Naive thymus-derived CD4-positive, alpha-beta T cell (primary cell): ENCODE results near the gene ATG9B. TPM values are rescaled to one million over a fixed set of nuclear protein-coding genes. Genes with fewer than 3 reads are reported as not detected.

Experiments used
- ATAC-seq: fragments of 150-1000 bp; cut with Tn5 transposase; 2 replicates; pipeline ENCODE4 v1.10.0; 2021; ENCODE audit warnings: mild to moderate bottlenecking, moderate library complexity
- CTCF ChIA-PET: fragments of 350-600 bp; sonication (Branson Sonifier 250); formaldehyde crosslinking; loops from one replicate; lab custom pipeline; 2021; ENCODE audit warnings: antibody characterized with exemption; lab: Charles Lee
- POLR2A ChIA-PET: fragments of 350-600 bp; sonication (Branson Sonifier 250); formaldehyde crosslinking; loops from one replicate; lab custom pipeline; 2021; ENCODE audit warnings: antibody characterized with exemption, inconsistent platforms; lab: Charles Lee
- DNase-seq, 9 donors: peaks; one replicate each; pipeline versions ENCODE4 v3.0.0 to v3.0.0-alpha.2; 2020 to 2022; ENCODE audit warnings: mixed read lengths in 1 of 9
- H3K27ac ChIP-seq: one replicate; pipeline ENCODE4 v1.7.0; 2013; ENCODE audit warnings: mild to moderate bottlenecking, low read depth, low read length, moderate library complexity
- H3K27me3 ChIP-seq, 2 donors: one replicate each; pipeline ENCODE4 v1.7.0; 2013; ENCODE audit warnings: low read length in 2 of 2, mild to moderate bottlenecking in 2 of 2, moderate library complexity in 2 of 2; ENCODE audit not compliant: control insufficient read depth in 2 of 2, insufficient read depth in 2 of 2
- H3K36me3 ChIP-seq, 3 experiments: 1 replicate in 2 of 3; 2 replicates in 1 of 3; pipeline ENCODE4 v1.7.0; 2013; ENCODE audit warnings: low read length in 3 of 3, mild to moderate bottlenecking in 3 of 3, moderate library complexity in 1 of 3; ENCODE audit not compliant: insufficient read depth in 3 of 3, control insufficient read depth in 2 of 3
- H3K4me1 ChIP-seq, 2 donors: one replicate each; pipeline ENCODE4 v1.7.0; 2013; ENCODE audit warnings: low read length in 2 of 2, mild to moderate bottlenecking in 2 of 2, moderate library complexity in 1 of 2; ENCODE audit not compliant: control insufficient read depth in 2 of 2, insufficient read depth in 2 of 2
- H3K4me3 ChIP-seq: 2 replicates; pipeline ENCODE4 v1.7.0; 2013; ENCODE audit warnings: mild to moderate bottlenecking, low read length
- H3K9me3 ChIP-seq, 3 experiments: 1 replicate in 2 of 3; 2 replicates in 1 of 3; pipeline ENCODE4 v1.7.0; 2013; ENCODE audit warnings: low read length in 3 of 3; ENCODE audit not compliant: control insufficient read depth in 2 of 3
- H3K27ac Mint-ChIP-seq, 9 donors: one replicate each; pipeline ENCODE4 v1.8.0; 2020 to 2022; ENCODE audit warnings: mixed read lengths in 9 of 9, mild to moderate bottlenecking in 8 of 9, moderate library complexity in 5 of 9, inconsistent platforms in 2 of 9
- H3K27me3 Mint-ChIP-seq, 5 donors: one replicate each; pipeline ENCODE4 v1.8.0; 2021 to 2022; ENCODE audit warnings: mixed read lengths in 5 of 5, mild to moderate bottlenecking in 1 of 5
- H3K36me3 Mint-ChIP-seq, 5 donors: one replicate each; pipeline ENCODE4 v1.8.0; 2020 to 2022; ENCODE audit warnings: mixed read lengths in 5 of 5, mild to moderate bottlenecking in 3 of 5, inconsistent platforms in 1 of 5
- H3K4me1 Mint-ChIP-seq, 7 donors: one replicate each; pipeline ENCODE4 v1.8.0; 2020 to 2022; ENCODE audit warnings: mixed read lengths in 7 of 7, mild to moderate bottlenecking in 3 of 7, inconsistent platforms in 1 of 7
- H3K4me3 Mint-ChIP-seq, 10 donors: one replicate each; pipeline ENCODE4 v1.8.0; 2020 to 2022; ENCODE audit warnings: mild to moderate bottlenecking in 10 of 10, mixed read lengths in 10 of 10, moderate library complexity in 6 of 10, inconsistent platforms in 2 of 10
- H3K9me3 Mint-ChIP-seq, 11 donors: one replicate each; pipeline ENCODE4 v1.8.0; 2020 to 2022; ENCODE audit warnings: mixed read lengths in 11 of 11, mild to moderate bottlenecking in 4 of 11, inconsistent platforms in 1 of 11, moderate library complexity in 1 of 11
- intact Hi-C, 2 donors: fragments of 100-400 bp; cut with micrococcal nuclease; formaldehyde crosslinking; loops; one replicate each; pipeline ENCODE4 v1.15.1; 2023
- polyA plus RNA-seq, 2 donors: library from polyadenylated mRNA; unstranded; fragments of 300-500 nt; fragmentation: Illumina TruSeq; gene quantifications; one replicate each; pipeline ENCODE4 v1.2.3, GENCODE V29; 2021
- total RNA-seq, 6 experiments: library from RNA in 5 of 6; stranded (reverse) in 5 of 6; gene quantifications; 1 replicate in 5 of 6; 2 replicates in 1 of 6; pipeline ENCODE4 v1.2.3 and lab custom pipeline; 2021 to 2026

ATG9B gene
- total and polyA plus RNA-seq, 7 experiments from 2014 or later: 11.3 to 49.4 (median 27.0) TPM

GRCh38 chr7:151068069-151068773 is 43.9 kb upstream of the ATG9B start:
- Mint-ChIP-seq H3K9me3 (no peaks in the 10 kb centered on the region), H3K4me1 (peaks cover 0 to 2% (median 0%) of the 10 kb centered on the region in 7 donors), H3K27ac (peak overlapping the region in 1 of 9 donors; percentile 18), H3K4me3 (no peak overlapping the region), H3K36me3 (peaks cover 0 to 11% (median 8%) of the 10 kb centered on the region in 5 donors), H3K27me3 (no peaks in the 10 kb centered on the region)
- Histone ChIP-seq H3K27ac (no peak overlapping the region), H3K4me1 (no peaks in the 10 kb centered on the region), H3K4me3 (no peak overlapping the region), H3K27me3 (no peaks in the 10 kb centered on the region), H3K9me3 (no peaks in the 10 kb centered on the region), H3K36me3 (peaks cover 0 to 75% (median 0%) of the 10 kb centered on the region in 3 experiments)
- DNase-seq (no peak), ATAC-seq (no peak)
- ChIA-PET CTCF (interaction anchor here (1.3 kb wide), 1 partner anchor 49 kb away, joined by 4 read pairs; no protein-coding TSS in a partner anchor), POLR2A (no interaction called here)
- intact Hi-C loops: no loop called here

DNA sequence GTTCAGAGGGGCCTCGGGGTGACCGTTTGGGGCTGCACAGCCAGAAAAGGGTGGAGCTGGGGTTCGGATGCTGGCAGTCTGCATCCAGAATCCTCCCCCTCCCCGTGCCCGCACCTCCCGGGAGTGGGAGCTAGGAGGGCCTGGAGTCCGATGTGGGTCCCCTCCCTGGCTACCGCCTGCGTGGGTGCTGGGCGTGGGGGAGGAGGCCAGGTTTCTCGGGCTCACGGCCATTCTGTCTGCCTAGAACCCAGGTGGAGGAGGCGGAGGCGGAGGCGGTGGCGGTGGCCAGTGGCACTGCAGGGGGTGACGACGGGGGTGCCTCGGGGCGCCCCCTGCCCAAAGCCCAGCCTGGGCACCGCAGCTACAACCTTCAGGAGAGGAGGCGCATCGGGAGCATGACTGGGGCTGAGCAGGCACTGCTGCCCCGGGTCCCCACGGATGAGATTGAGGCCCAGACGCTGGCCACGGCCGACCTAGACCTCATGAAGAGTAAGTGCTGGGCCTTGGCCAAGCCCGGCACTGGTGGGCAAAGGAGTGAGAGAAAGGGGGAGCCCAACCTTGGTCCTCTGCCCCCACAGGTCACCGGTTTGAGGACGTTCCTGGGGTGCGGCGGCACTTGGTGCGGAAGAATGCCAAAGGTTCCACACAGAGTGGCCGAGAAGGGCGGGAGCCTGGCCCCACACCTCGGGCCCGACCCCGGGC is 42.1 kb upstream of the ATG9B start:
- POLR2A ChIA-PET: interaction anchor here (0.7 kb wide), 1 partner anchor 44 kb away, joined by 3 read pairs; no protein-coding TSS in a partner anchor
- no peak overlapping the region for H3K27ac Mint-ChIP-seq
- peaks cover 4 to 6% (median 4%) of the 10 kb centered on the region in 7 donors for H3K4me1 Mint-ChIP-seq
- Histone ChIP-seq H3K36me3 (peaks cover 0 to 66% (median 0%) of the 10 kb centered on the region in 3 experiments), H3K4me3 (no peak overlapping the region), H3K4me1 (no peaks in the 10 kb centered on the region), H3K27ac (no peak overlapping the region), H3K27me3 (no peaks in the 10 kb centered on the region), H3K9me3 (no peaks in the 10 kb centered on the region)
- H3K36me3 Mint-ChIP-seq: peaks cover 0 to 9% (median 5%) of the 10 kb centered on the region in 5 donors
- H3K9me3 Mint-ChIP-seq: no peaks in the 10 kb centered on the region
- intact Hi-C loops: no loop called here
- no peaks in the 10 kb centered on the region for H3K27me3 Mint-ChIP-seq
- CTCF ChIA-PET: no interaction called here
- DNase-seq: no peak
- no peak for ATAC-seq
- H3K4me3 Mint-ChIP-seq: no peak overlapping the region

DNA sequence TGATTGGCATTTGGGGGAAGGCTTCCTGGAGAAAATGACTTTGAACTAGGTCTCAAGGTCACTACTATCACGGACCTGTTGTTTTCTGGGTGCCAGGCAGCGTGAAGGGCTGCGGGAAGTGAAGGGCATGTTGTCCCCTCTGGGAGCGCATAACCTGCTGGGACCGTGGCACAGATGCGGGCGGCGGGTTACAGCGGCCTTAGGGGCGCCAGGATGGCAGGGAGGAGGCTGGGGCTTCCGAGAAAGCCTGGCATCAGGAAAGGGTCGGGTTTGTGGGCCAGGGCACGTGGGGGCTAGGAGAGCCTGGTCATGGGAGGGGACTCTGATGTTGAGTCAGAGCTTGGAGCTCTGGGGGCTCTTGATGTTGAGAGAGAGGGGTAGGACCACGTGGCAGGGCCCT is 41.2 kb upstream of the ATG9B start:
- Histone ChIP-seq H3K27me3 (no peaks in the 10 kb centered on the region), H3K36me3 (peaks cover 0 to 57% (median 0%) of the 10 kb centered on the region in 3 experiments), H3K27ac (no peak overlapping the region), H3K4me3 (no peak overlapping the region), H3K9me3 (no peaks in the 10 kb centered on the region), H3K4me1 (peaks cover 7 to 8% of the 10 kb centered on the region in 2 donors)
- CTCF ChIA-PET: no interaction called here
- POLR2A ChIA-PET: interaction anchor here (0.7 kb wide), 1 partner anchor 43 kb away, joined by 3 read pairs; no protein-coding TSS in a partner anchor
- peaks cover 0 to 5% (median 5%) of the 10 kb centered on the region in 5 donors for H3K36me3 Mint-ChIP-seq
- ATAC-seq (no peak), DNase-seq (no peak)
- intact Hi-C loops: no loop called here
- H3K9me3 Mint-ChIP-seq: no peaks in the 10 kb centered on the region
- peaks cover 8 to 14% (median 11%) of the 10 kb centered on the region in 7 donors for H3K4me1 Mint-ChIP-seq
- no peak overlapping the region for H3K27ac Mint-ChIP-seq
- no peak overlapping the region for H3K4me3 Mint-ChIP-seq
- no peaks in the 10 kb centered on the region for H3K27me3 Mint-ChIP-seq

DNA sequence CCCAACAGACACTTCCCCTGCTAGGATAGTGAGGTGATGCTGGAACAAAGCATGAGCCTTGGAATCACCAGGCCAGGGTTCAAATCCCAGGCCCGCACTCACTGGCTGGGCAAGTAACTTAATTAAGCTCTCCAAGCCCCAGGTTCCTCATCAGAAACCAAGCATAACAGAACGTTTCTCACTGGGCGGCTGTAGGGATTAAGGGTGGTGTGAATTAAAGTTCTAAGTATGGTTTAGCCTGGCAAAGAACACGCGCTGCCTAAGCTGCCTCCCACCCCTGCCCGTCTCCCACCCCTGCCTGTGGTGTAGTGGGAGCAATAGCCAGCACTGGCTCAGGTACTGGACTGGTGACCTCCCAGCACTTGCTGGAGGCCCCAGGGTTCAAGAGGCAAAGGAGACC is 40.7 kb upstream of the ATG9B start:
- H3K9me3 ChIP-seq: no peaks in the 10 kb centered on the region
- CTCF ChIA-PET: no interaction called here
- Mint-ChIP-seq H3K27me3 (no peaks in the 10 kb centered on the region), H3K4me3 (no peak overlapping the region), H3K9me3 (no peaks in the 10 kb centered on the region), H3K36me3 (peaks cover 0 to 5% (median 5%) of the 10 kb centered on the region in 5 donors), H3K4me1 (peaks cover 8 to 17% (median 14%) of the 10 kb centered on the region in 7 donors), H3K27ac (no peak overlapping the region)
- no peak overlapping the region for H3K4me3 ChIP-seq
- H3K4me1 ChIP-seq: peaks cover 12 to 13% of the 10 kb centered on the region in 2 donors
- peaks cover 0 to 52% (median 0%) of the 10 kb centered on the region in 3 experiments for H3K36me3 ChIP-seq
- intact Hi-C loops: no loop called here
- POLR2A ChIA-PET: no interaction called here
- no peak overlapping the region for H3K27ac ChIP-seq
- ATAC-seq (no peak), DNase-seq (no peak)
- H3K27me3 ChIP-seq: no peaks in the 10 kb centered on the region

- intact Hi-C loops: no loop called here
- no peaks in the 10 kb centered on the region for H3K9me3 Mint-ChIP-seq
- CTCF ChIA-PET: no interaction called here
- H3K36me3 Mint-ChIP-seq: peaks cover 0 to 5% (median 5%) of the 10 kb centered on the region in 5 donors
- H3K27ac ChIP-seq: no peak overlapping the region
- POLR2A ChIA-PET: no interaction called here
- H3K4me3 ChIP-seq: no peak overlapping the region
- H3K4me1 ChIP-seq: peaks cover 12 to 14% of the 10 kb centered on the region in 2 donors
- no peaks in the 10 kb centered on the region for H3K27me3 ChIP-seq
- H3K9me3 ChIP-seq: no peaks in the 10 kb centered on the region
- H3K27ac Mint-ChIP-seq: no peak overlapping the region
- H3K36me3 ChIP-seq: peaks cover 0 to 46% (median 0%) of the 10 kb centered on the region in 3 experiments
- peaks cover 8 to 17% (median 14%) of the 10 kb centered on the region in 7 donors for H3K4me1 Mint-ChIP-seq
- no peak overlapping the region for H3K4me3 Mint-ChIP-seq
- no peaks in the 10 kb centered on the region for H3K27me3 Mint-ChIP-seq
- ATAC-seq: no peak
- no peak for DNase-seq
Observed at GRCh38 chr7:151064454-151064853, 40.2 kb upstream of the ATG9B start.

GRCh38 chr7:151063212-151063561 is 38.9 kb upstream of the ATG9B start:
- H3K27ac Mint-ChIP-seq: no peak overlapping the region
- ChIA-PET POLR2A (no interaction called here), CTCF (interaction anchor here (0.6 kb wide), 1 partner anchor 46 kb away, joined by 3 read pairs; no protein-coding TSS in a partner anchor)
- Histone ChIP-seq H3K27ac (no peak overlapping the region), H3K4me3 (no peak overlapping the region), H3K4me1 (peaks cover 19 to 25% of the 10 kb centered on the region in 2 donors), H3K36me3 (peaks cover 0 to 39% (median 0%) of the 10 kb centered on the region in 3 experiments), H3K9me3 (no peaks in the 10 kb centered on the region), H3K27me3 (no peaks in the 10 kb centered on the region)
- no peaks in the 10 kb centered on the region for H3K27me3 Mint-ChIP-seq
- H3K9me3 Mint-ChIP-seq: no peaks in the 10 kb centered on the region
- no peak for ATAC-seq
- peak overlapping the region in 1 of 10 donors; percentile 3 for H3K4me3 Mint-ChIP-seq
- no peak for DNase-seq
- peaks cover 15 to 25% (median 22%) of the 10 kb centered on the region in 7 donors for H3K4me1 Mint-ChIP-seq
- intact Hi-C loops: no loop called here
- peaks cover 0 to 5% (median 0%) of the 10 kb centered on the region in 5 donors for H3K36me3 Mint-ChIP-seq
